Activated CD4-positive, alpha-beta memory T cell treated with anti-CD3 and anti-CD28 coated beads for 36 hours (primary cell): ENCODE measurements around the gene AGRP. TPM values are rescaled to one million over a fixed set of nuclear protein-coding genes. Genes with fewer than 3 reads are reported as not detected.

ENCODE experiments used
- CTCF ChIA-PET: fragments of 350-600 bp; sonication (Branson Sonifier 250); formaldehyde crosslinking; loops from one replicate; lab custom pipeline; 2021; ENCODE audit warnings: antibody characterized with exemption, inconsistent platforms; lab: Charles Lee
- POLR2A ChIA-PET: fragments of 350-600 bp; sonication (Branson Sonifier 250); formaldehyde crosslinking; loops from one replicate; lab custom pipeline; 2021; ENCODE audit warnings: antibody characterized with exemption; lab: Charles Lee
- DNase-seq: peaks from one replicate; pipeline ENCODE4 v3.0.0-alpha.2; 2020
- H3K27ac Mint-ChIP-seq: one replicate; pipeline ENCODE4 v1.8.0; 2021; ENCODE audit warnings: mixed read lengths
- H3K27me3 Mint-ChIP-seq: one replicate; pipeline ENCODE4 v1.8.0; 2021; ENCODE audit warnings: mixed read lengths
- H3K36me3 Mint-ChIP-seq: one replicate; pipeline ENCODE4 v1.8.0; 2021; ENCODE audit warnings: mixed read lengths
- H3K4me1 Mint-ChIP-seq: one replicate; pipeline ENCODE4 v1.8.0; 2021; ENCODE audit warnings: low read depth, mixed read lengths
- H3K4me3 Mint-ChIP-seq: one replicate; pipeline ENCODE4 v1.8.0; 2021; ENCODE audit warnings: mild to moderate bottlenecking, mixed read lengths
- H3K9me3 Mint-ChIP-seq: one replicate; pipeline ENCODE4 v1.8.0; 2021; ENCODE audit warnings: mixed read lengths
- intact Hi-C: fragments of 100-400 bp; cut with micrococcal nuclease; formaldehyde crosslinking; loops from one replicate; pipeline ENCODE4 v1.15.1; 2023
- total RNA-seq, 2 experiments: library from RNA; stranded (reverse); gene quantifications; one replicate each; pipeline ENCODE4 v1.2.3, GENCODE V29; 2021

Gene AGRP
- total RNA-seq, 2 experiments from 2014 or later, result not detected

GRCh38 chr16:67474551-67475455, 8.5 kb downstream of the AGRP start:
- no peak overlapping the region for H3K27ac Mint-ChIP-seq
- H3K27me3 Mint-ChIP-seq, result no peaks in the 10 kb centered on the region
- no peaks in the 10 kb centered on the region for H3K9me3 Mint-ChIP-seq
- DNase-seq, result no peak
- H3K36me3 Mint-ChIP-seq, result no peaks in the 10 kb centered on the region
- H3K4me3 Mint-ChIP-seq, result no peak overlapping the region
- POLR2A ChIA-PET, result no interaction called here
- CTCF ChIA-PET, result interaction anchor here (1.0 to 1.6 kb wide), 2 partner anchors 46 to 47 kb away, joined by 4 to 5 read pairs; no protein-coding TSS in a partner anchor
- peaks cover 51% of the 10 kb centered on the region for H3K4me1 Mint-ChIP-seq
- intact Hi-C loops, result no loop called here

GRCh38 chr16:67471758-67472384, 11.5 kb downstream of the AGRP start:
- ChIA-PET CTCF (interaction anchor here (1.1 to 1.7 kb wide), 3 partner anchors 10 to 72 kb away, joined by 3 to 7 read pairs (median 6); partner anchors contain the start of gene ATP6V0D1), POLR2A (no interaction called here)
- Mint-ChIP-seq H3K9me3 (no peaks in the 10 kb centered on the region), H3K4me3 (no peak overlapping the region), H3K27ac (no peak overlapping the region), H3K27me3 (no peaks in the 10 kb centered on the region), H3K4me1 (peaks cover 35% of the 10 kb centered on the region), H3K36me3 (no peaks in the 10 kb centered on the region)
- DNase-seq, result no peak
- intact Hi-C loops, result no loop called here

DNA sequence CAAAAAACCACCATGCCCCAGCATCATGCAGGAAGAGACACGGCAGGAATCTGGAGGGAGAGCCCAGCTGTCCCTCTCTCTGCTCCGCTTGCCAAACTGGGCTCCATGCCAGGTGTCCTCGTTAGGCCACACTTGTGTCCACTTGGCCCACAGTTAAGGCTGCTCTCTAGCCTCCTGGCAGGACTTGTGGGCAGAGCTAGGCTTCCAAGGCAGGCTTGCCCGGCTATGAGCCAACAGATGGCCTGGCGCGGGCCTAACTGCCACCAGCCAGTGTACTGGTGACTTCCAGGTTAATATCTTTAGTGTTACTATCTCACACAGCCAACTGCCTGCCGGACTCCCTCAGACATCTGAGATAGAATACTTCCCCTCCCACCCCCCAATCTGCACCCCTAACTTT, 13.0 kb downstream of the AGRP start:
- CTCF ChIA-PET, result interaction anchor here (0.7 to 1.5 kb wide), 3 partner anchors 11 to 71 kb away, joined by 3 to 6 read pairs (median 3); partner anchors contain the start of gene ATP6V0D1
- POLR2A ChIA-PET, result no interaction called here
- Mint-ChIP-seq H3K27ac (no peak overlapping the region), H3K27me3 (no peaks in the 10 kb centered on the region), H3K36me3 (no peaks in the 10 kb centered on the region), H3K4me3 (no peak overlapping the region), H3K4me1 (peaks cover 28% of the 10 kb centered on the region), H3K9me3 (no peaks in the 10 kb centered on the region)
- no peak for DNase-seq
- intact Hi-C loops, result no loop called here

GRCh38 chr16:67468731-67469130, 14.6 kb downstream of the AGRP start:
- Mint-ChIP-seq H3K27me3 (no peaks in the 10 kb centered on the region), H3K36me3 (no peaks in the 10 kb centered on the region), H3K4me1 (peaks cover 21% of the 10 kb centered on the region), H3K9me3 (no peaks in the 10 kb centered on the region), H3K27ac (no peak overlapping the region), H3K4me3 (no peak overlapping the region)
- no peak for DNase-seq
- intact Hi-C loops, result no loop called here
- CTCF ChIA-PET, result interaction anchor here (0.6 to 6.2 kb wide), 7 partner anchors 12 to 208 kb away, joined by 3 to 71 read pairs (median 4); partner anchors contain the start of genes ATP6V0D1 and HSD11B2
- POLR2A ChIA-PET, result no interaction called here

DNA sequence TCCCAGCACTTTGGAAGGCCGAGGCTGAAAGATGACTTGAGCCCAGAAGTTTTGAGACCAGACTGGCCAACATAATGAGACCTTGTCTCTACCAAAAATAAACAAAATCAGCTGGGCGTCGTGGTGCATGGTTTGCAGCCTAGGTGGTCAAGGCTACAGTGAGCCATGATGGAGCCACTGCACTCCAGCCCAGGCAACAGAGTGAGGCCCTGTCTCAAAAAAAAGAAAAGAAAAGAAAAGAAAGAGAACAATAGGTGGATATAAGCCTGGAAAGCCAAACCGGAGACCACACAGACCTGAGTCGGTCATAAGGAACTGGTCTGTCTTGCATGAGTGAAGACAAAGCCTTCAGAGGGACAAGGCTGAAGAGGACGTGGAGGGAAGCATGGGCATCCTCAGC, 16.8 kb downstream of the AGRP start:
- no peak for DNase-seq
- CTCF ChIA-PET, result interaction anchor here (0.6 to 6.2 kb wide), 8 partner anchors 14 to 236 kb away, joined by 3 to 71 read pairs (median 8); no protein-coding TSS in a partner anchor
- Mint-ChIP-seq H3K27me3 (no peaks in the 10 kb centered on the region), H3K27ac (no peak overlapping the region), H3K4me1 (peaks cover 10% of the 10 kb centered on the region), H3K4me3 (no peak overlapping the region), H3K9me3 (no peaks in the 10 kb centered on the region), H3K36me3 (no peaks in the 10 kb centered on the region)
- POLR2A ChIA-PET, result no interaction called here
- intact Hi-C loops, result no loop called here

DNA sequence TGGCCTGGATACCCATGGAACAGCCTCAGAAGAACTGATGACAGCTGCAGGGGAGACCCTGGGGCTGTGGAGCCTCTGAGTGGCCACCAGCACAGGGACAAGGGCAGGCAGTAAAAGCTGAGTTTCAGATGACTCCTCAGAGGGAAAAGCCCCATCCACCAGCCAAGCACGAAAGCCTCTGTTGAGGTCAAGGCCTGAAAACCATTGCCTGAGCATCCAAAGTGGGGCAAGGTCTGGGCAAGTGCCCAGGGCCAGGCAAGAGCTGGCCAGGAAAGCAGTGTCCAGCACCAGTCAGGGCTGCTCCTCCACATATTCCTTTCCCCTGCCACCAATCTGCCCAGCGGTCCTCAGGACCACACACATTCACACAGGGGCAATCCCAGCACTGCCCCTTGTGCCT, 18.8 kb downstream of the AGRP start:
- Mint-ChIP-seq H3K36me3 (no peaks in the 10 kb centered on the region), H3K27ac (no peak overlapping the region), H3K4me1 (peaks cover 10% of the 10 kb centered on the region), H3K4me3 (no peak overlapping the region), H3K9me3 (no peaks in the 10 kb centered on the region), H3K27me3 (no peaks in the 10 kb centered on the region)
- POLR2A ChIA-PET, result no interaction called here
- intact Hi-C loops, result no loop called here
- no peak for DNase-seq
- CTCF ChIA-PET, result interaction anchor here (5.4 to 6.2 kb wide), 2 partner anchors 17 to 38 kb away, joined by 51 to 71 read pairs; no protein-coding TSS in a partner anchor

- intact Hi-C loops, result no loop called here
- POLR2A ChIA-PET, result no interaction called here
- CTCF ChIA-PET, result interaction anchor here (6.2 kb wide), 1 partner anchor 37 kb away, joined by 71 read pairs; no protein-coding TSS in a partner anchor
- H3K27me3 Mint-ChIP-seq, result no peaks in the 10 kb centered on the region
- H3K9me3 Mint-ChIP-seq, result no peaks in the 10 kb centered on the region
- no peak overlapping the region for H3K4me3 Mint-ChIP-seq
- H3K36me3 Mint-ChIP-seq, result no peaks in the 10 kb centered on the region
- peaks cover 10% of the 10 kb centered on the region for H3K4me1 Mint-ChIP-seq
- no peak overlapping the region for H3K27ac Mint-ChIP-seq
- DNase-seq, result no peak
These were observed 19.7 kb downstream of the AGRP start for GRCh38 chr16:67463691-67464090.

GRCh38 chr16:67463059-67463458, 20.3 kb downstream of the AGRP start:
- Mint-ChIP-seq H3K9me3 (no peaks in the 10 kb centered on the region), H3K36me3 (no peaks in the 10 kb centered on the region), H3K4me3 (no peak overlapping the region), H3K27me3 (no peaks in the 10 kb centered on the region), H3K4me1 (peaks cover 7% of the 10 kb centered on the region), H3K27ac (no peak overlapping the region)
- no peak for DNase-seq
- ChIA-PET POLR2A (no interaction called here), CTCF (interaction anchor here (1.1 to 6.2 kb wide), 3 partner anchors 15 to 37 kb away, joined by 3 to 71 read pairs (median 3); no protein-coding TSS in a partner anchor)
- intact Hi-C loops, result no loop called here

DNA sequence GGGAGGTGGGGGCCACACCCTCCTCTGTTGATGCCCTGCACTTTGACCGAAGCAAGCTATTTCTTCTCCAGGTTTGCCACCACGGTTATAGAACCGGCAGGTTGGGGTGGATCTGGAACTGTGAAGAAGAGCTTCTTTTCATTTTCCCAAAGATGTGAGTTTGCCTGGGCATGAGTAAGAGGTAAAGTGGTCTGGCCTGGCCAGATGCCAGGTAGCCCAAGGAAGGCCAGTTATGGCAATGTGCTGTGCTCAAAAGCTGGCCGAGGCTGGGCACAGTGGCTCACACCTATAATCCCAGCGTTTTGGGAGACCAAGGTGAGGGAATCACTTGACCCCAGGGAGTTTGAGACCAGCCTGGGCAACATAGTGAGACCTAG, 21.1 kb downstream of the AGRP start:
- Mint-ChIP-seq H3K9me3 (no peaks in the 10 kb centered on the region), H3K4me1 (peaks cover 6% of the 10 kb centered on the region), H3K4me3 (no peak overlapping the region), H3K36me3 (no peaks in the 10 kb centered on the region), H3K27me3 (no peaks in the 10 kb centered on the region), H3K27ac (no peak overlapping the region)
- DNase-seq, result no peak
- intact Hi-C loops, result no loop called here
- POLR2A ChIA-PET, result no interaction called here
- CTCF ChIA-PET, result interaction anchor here (1.1 to 6.2 kb wide), 3 partner anchors 14 to 36 kb away, joined by 3 to 71 read pairs (median 3); no protein-coding TSS in a partner anchor

DNA sequence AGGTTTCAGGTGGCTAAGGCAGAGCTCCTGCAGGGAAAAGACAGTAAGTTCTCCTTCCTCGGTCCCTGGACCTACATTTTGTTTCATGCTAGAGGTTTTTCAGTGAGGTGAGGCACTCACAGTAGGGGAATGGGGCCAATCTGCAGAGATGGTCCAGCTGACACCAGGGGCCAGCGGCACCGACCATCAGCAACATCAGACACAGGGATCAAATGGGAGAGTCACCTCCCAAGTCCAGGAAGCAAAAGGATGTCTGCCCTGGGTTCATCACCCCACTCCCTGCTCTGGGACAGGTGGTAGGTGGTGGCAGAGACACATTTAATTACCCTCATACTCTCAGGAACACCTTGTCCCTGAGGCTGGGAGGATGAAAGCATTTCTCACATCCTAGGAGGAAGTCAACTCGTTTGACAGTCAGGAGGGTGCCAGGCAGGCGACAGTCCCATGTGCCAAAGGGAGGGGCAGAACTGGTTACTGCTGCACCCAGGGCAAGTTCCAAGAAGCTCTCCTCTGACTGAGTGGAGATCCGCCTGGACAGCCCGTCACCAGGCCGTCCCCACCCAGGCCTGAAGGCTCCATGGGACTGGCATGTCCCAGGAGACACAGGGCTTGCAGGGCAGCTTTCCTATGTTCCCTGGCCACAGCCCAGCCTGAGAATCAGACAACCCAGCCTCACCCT, 21.6 kb downstream of the AGRP start:
- H3K9me3 Mint-ChIP-seq, result no peaks in the 10 kb centered on the region
- H3K36me3 Mint-ChIP-seq, result no peaks in the 10 kb centered on the region
- POLR2A ChIA-PET, result no interaction called here
- H3K4me3 Mint-ChIP-seq, result no peak overlapping the region
- H3K27me3 Mint-ChIP-seq, result no peaks in the 10 kb centered on the region
- H3K27ac Mint-ChIP-seq, result no peak overlapping the region
- no peak for DNase-seq
- H3K4me1 Mint-ChIP-seq, result peaks cover 9% of the 10 kb centered on the region
- intact Hi-C loops, result no loop called here
- CTCF ChIA-PET, result interaction anchor here (0.9 to 1.3 kb wide), 3 partner anchors 14 to 487 kb away, joined by 3 read pairs; no protein-coding TSS in a partner anchor

GRCh38 chr16:67460961-67461360, 22.4 kb downstream of the AGRP start:
- ChIA-PET POLR2A (no interaction called here), CTCF (interaction anchor here (0.9 kb wide), 1 partner anchor 488 kb away, joined by 3 read pairs; no protein-coding TSS in a partner anchor)
- H3K27ac Mint-ChIP-seq, result no peak overlapping the region
- H3K36me3 Mint-ChIP-seq, result no peaks in the 10 kb centered on the region
- no peaks in the 10 kb centered on the region for H3K27me3 Mint-ChIP-seq
- no peak for DNase-seq
- no peaks in the 10 kb centered on the region for H3K9me3 Mint-ChIP-seq
- intact Hi-C loops, result no loop called here
- H3K4me1 Mint-ChIP-seq, result peaks cover 12% of the 10 kb centered on the region
- H3K4me3 Mint-ChIP-seq, result no peak overlapping the region
